Measurements from ENCODE around the gene KCNA10.

KCNA10 gene

DNA sequence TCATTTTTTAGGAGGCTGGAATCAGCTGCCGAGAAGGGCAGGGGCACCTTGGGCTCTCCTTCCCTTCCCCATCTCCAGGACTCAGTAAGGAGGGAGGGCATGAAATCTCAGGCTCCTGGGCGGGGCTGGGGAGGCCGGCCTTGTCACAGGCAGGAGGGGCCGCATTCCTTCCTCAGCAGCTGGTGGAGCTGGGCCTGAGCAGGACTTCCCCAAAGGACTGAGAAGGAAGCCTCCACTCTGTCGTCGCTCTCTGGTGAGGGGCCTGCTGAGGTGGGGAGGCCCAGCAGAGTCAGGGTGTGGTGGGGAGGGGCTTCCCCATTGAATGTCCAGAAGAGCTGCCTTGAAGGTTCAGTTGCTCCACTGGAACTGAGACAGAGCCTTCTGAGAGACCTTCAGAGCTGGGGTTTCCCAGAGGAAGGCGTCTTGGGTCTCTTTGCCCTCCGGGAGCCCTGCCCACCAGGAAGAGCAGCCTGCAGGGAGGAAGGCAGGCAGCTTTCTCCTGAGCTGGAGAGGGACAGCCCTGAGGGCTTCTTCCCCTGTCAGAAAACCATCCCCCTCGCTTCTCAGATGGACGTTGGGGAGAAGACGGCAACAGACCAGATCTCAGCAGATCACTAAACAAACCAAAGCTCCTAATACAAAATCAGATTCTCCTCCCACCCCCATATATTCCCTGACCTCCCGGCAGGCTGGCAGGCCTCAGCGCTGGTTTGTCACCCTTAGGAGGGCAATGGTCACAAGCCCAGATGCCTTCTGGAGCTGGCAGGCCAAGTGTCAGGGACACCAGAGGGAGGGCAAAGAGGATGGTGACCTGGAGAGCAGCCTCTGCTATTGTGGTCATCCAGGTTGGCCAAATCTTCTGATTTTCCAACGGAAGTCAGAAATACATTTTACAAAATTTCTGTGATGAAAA is 10.7 kb downstream of the KCNA10 start:
- Histone ChIP-seq H3K27ac (no peak overlapping the region), H3K9me3 (no peaks in the 10 kb centered on the region), H3K36me3 (no peaks in the 10 kb centered on the region), H3K4me3 (no peak overlapping the region), H3K27me3 (peaks cover 0 to 3% of the 10 kb centered on the region in 2 donors), H3K4me1 (no peaks in the 10 kb centered on the region)
- peak; percentile 67 to 74 for DNase-seq
- intact Hi-C loops (cut with DNase I; ENCODE audit: low total_unique reads) = no loop called here
- TF ChIP-seq CTCF (IDR thresholded peaks at IDR 0.05) = no peak

- DNase-seq = no peak
- Histone ChIP-seq H3K36me3 (no peaks in the 10 kb centered on the region), H3K27me3 (peaks cover 0 to 7% of the 10 kb centered on the region in 2 donors), H3K27ac (no peak overlapping the region), H3K4me1 (no peaks in the 10 kb centered on the region), H3K4me3 (no peak overlapping the region), H3K9me3 (no peaks in the 10 kb centered on the region)
- intact Hi-C loops (cut with DNase I; ENCODE audit: low total_unique reads) = no loop called here
- TF ChIP-seq CTCF (IDR thresholded peaks at IDR 0.05) = no peak
These were observed 12.4 kb downstream of the KCNA10 start for GRCh38 chr1:110506541-110506940.

- Histone ChIP-seq H3K36me3 (no peaks in the 10 kb centered on the region), H3K9me3 (no peaks in the 10 kb centered on the region), H3K27ac (no peak overlapping the region), H3K4me3 (no peak overlapping the region), H3K4me1 (no peaks in the 10 kb centered on the region), H3K27me3 (peaks cover 0 to 7% of the 10 kb centered on the region in 2 donors)
- intact Hi-C loops (cut with DNase I; ENCODE audit: low total_unique reads) = no loop called here
- no peak for DNase-seq
- no peak for TF ChIP-seq CTCF (IDR thresholded peaks at IDR 0.05)
These were observed 13.4 kb downstream of the KCNA10 start for GRCh38 chr1:110505596-110505995.

GRCh38 chr1:110504226-110504625 is 14.7 kb downstream of the KCNA10 start:
- no peak overlapping the region for H3K4me3 ChIP-seq
- no peak for DNase-seq
- no peaks in the 10 kb centered on the region for H3K9me3 ChIP-seq
- H3K27ac ChIP-seq = no peak overlapping the region
- H3K4me1 ChIP-seq = no peaks in the 10 kb centered on the region
- intact Hi-C loops (cut with DNase I; ENCODE audit: low total_unique reads) = no loop called here
- no peaks in the 10 kb centered on the region for H3K36me3 ChIP-seq
- H3K27me3 ChIP-seq = peaks cover 0 to 7% of the 10 kb centered on the region in 2 donors
- TF ChIP-seq CTCF (IDR thresholded peaks at IDR 0.05) = no peak

- no peak for DNase-seq
- no peaks in the 10 kb centered on the region for H3K36me3 ChIP-seq
- H3K9me3 ChIP-seq = no peaks in the 10 kb centered on the region
- no peak overlapping the region for H3K4me3 ChIP-seq
- TF ChIP-seq CTCF (IDR thresholded peaks at IDR 0.05) = no peak
- peaks cover 0 to 7% of the 10 kb centered on the region in 2 donors for H3K27me3 ChIP-seq
- H3K27ac ChIP-seq = no peak overlapping the region
- intact Hi-C loops (cut with DNase I; ENCODE audit: low total_unique reads) = no loop called here
- H3K4me1 ChIP-seq = no peaks in the 10 kb centered on the region
These were observed 15.5 kb downstream of the KCNA10 start for GRCh38 chr1:110503471-110503870.
